Measurements from ENCODE around the gene CRYBG1.
"Not testable (repeated sequence)": the region's sequence is repeated elsewhere in the genome, so short reads cannot be mapped to it uniquely, and the experiment has no call there.

The CRYBG1 gene

GRCh38 chr6:106528521-106528920, 168.0 kb downstream of the CRYBG1 start:
- DNase-seq: no peak

GRCh38 chr6:106529438-106529837, 168.9 kb downstream of the CRYBG1 start:
- DNase-seq: no peak

- no peak for DNase-seq
These were observed 169.5 kb downstream of the CRYBG1 start for GRCh38 chr6:106530026-106530425.

GRCh38 chr6:106530502-106530901, 170.0 kb downstream of the CRYBG1 start:
- DNase-seq: no peak

GRCh38 chr6:106533054-106533453, 172.5 kb downstream of the CRYBG1 start:
- DNase-seq: no peak

- no peak for DNase-seq
These were observed 173.5 kb downstream of the CRYBG1 start for GRCh38 chr6:106534004-106534403.

GRCh38 chr6:106534564-106534982, 174.1 kb downstream of the CRYBG1 start:
- no peak for DNase-seq

- no peak for DNase-seq
These were observed 174.5 kb downstream of the CRYBG1 start for GRCh38 chr6:106535012-106535411.

GRCh38 chr6:106536357-106536756, 175.8 kb downstream of the CRYBG1 start:
- no peak for DNase-seq

- DNase-seq: no peak
These were observed 176.3 kb downstream of the CRYBG1 start for GRCh38 chr6:106536851-106537250.

GRCh38 chr6:106537662-106538061, 177.1 kb downstream of the CRYBG1 start:
- DNase-seq: no peak

- no peak for DNase-seq
These were observed 177.6 kb downstream of the CRYBG1 start for GRCh38 chr6:106538145-106538544.

- DNase-seq: no peak
These were observed 179.4 kb downstream of the CRYBG1 start for GRCh38 chr6:106539936-106540335.

- DNase-seq: no peak
These were observed 179.9 kb downstream of the CRYBG1 start for GRCh38 chr6:106540432-106540831.

- DNase-seq: no peak
These were observed 180.4 kb downstream of the CRYBG1 start for GRCh38 chr6:106540907-106541306.

GRCh38 chr6:106546261-106546690, 185.8 kb downstream of the CRYBG1 start:
- no peak for DNase-seq

- DNase-seq: no peak
These were observed 186.3 kb downstream of the CRYBG1 start for GRCh38 chr6:106546691-106547414.

GRCh38 chr6:106547601-106548453, 187.3 kb downstream of the CRYBG1 start:
- DNase-seq: no peak

- not testable (repeated sequence) for DNase-seq
These were observed 188.5 kb downstream of the CRYBG1 start for GRCh38 chr6:106548926-106549455.

GRCh38 chr6:106549521-106549920, 189.0 kb downstream of the CRYBG1 start:
- DNase-seq: no peak

- no peak for DNase-seq
These were observed 190.6 kb downstream of the CRYBG1 start for GRCh38 chr6:106551155-106551554.

- DNase-seq: no peak
These were observed 192.9 kb downstream of the CRYBG1 start for GRCh38 chr6:106553440-106553839.

- DNase-seq: no peak
These were observed 195.2 kb downstream of the CRYBG1 start for GRCh38 chr6:106555767-106556166.
